Measurements from ENCODE around the gene AGRN. TPM values are rescaled to one million over a fixed set of nuclear protein-coding genes. Genes with fewer than 3 reads are reported as not detected.

AGRN gene
- total RNA-seq, 1 experiment from 2014 or later = 175 TPM

GRCh38 chr1:1053682-1054081 is 33.8 kb downstream of the AGRN start:
- no peaks in the 10 kb centered on the region for H3K9me3 Mint-ChIP-seq
- no peak overlapping the region for H4K91ac ChIP-seq (ENCODE audit: insufficient read length, low read depth, low read length)
- H3K23me2 ChIP-seq (ENCODE audit: insufficient read length, low read depth, low read length, poor library complexity, severe bottlenecking) = no peaks in the 10 kb centered on the region
- peaks cover 26% of the 10 kb centered on the region for H3K27me3 Mint-ChIP-seq (ENCODE audit: low read depth)
- peaks cover 10 to 38% (median 34%) of the 10 kb centered on the region in 3 experiments for H3K36me3 Mint-ChIP-seq (ENCODE audit: insufficient read depth in 1 of 3, low read depth in 3 of 3)
- H2BK12ac ChIP-seq (ENCODE audit: insufficient read length, low read depth, low read length) = no peak overlapping the region
- H4K8ac ChIP-seq (replicated peaks; ENCODE audit: insufficient read length, low read depth, low read length) = no peak overlapping the region
- no peaks in the 10 kb centered on the region; the same call in 1 of the 2 replicates for H3K79me2 ChIP-seq (ENCODE audit: insufficient read depth, low read length)
- no peaks in the 10 kb centered on the region for H3K9me3 ChIP-seq (ENCODE audit: control insufficient read depth, low read depth, low read length)
- H2AFZ ChIP-seq (ENCODE audit: low read length) = no peak overlapping the region
- DNase-seq = no peak
- no peak overlapping the region for H3K23ac ChIP-seq (ENCODE audit: insufficient read length, low read depth, low read length)
- H2BK20ac ChIP-seq (ENCODE audit: low read depth, low read length, poor library complexity, severe bottlenecking) = no peak overlapping the region
- no peak overlapping the region for H2BK5ac ChIP-seq (ENCODE audit: insufficient read length, low read length)
- no peak overlapping the region for H4K5ac ChIP-seq (ENCODE audit: insufficient read length, low read depth, low read length)
- no peak overlapping the region for H3K4me3 Mint-ChIP-seq
- no peak overlapping the region for H2BK120ac ChIP-seq (ENCODE audit: low read depth, low read length, poor library complexity, severe bottlenecking)
- peaks cover 4 to 7% of the 10 kb centered on the region in 2 experiments for H3K4me1 Mint-ChIP-seq
- TF ChIP-seq CTCF (conservative IDR thresholded peaks at IDR 0.05) = no peak
- H3K4ac ChIP-seq (ENCODE audit: low read depth, low read length) = no peak overlapping the region
- no peak overlapping the region for H3K27ac Mint-ChIP-seq
- no peak overlapping the region for H2AK5ac ChIP-seq (ENCODE audit: insufficient read length, low read length)
- no peak overlapping the region for H2BK15ac ChIP-seq (ENCODE audit: low read depth, low read length)
- H3K9ac ChIP-seq (ENCODE audit: extremely low read depth, insufficient read length, low read length) = no peak overlapping the region
- H3K14ac ChIP-seq (ENCODE audit: insufficient read depth, low read length) = no peak overlapping the region
- no peaks in the 10 kb centered on the region for H3K79me1 ChIP-seq (ENCODE audit: insufficient read depth, low read depth, low read length, poor library complexity, severe bottlenecking)
- H3K27ac ChIP-seq (ENCODE audit: insufficient read length, low read depth, low read length) = no peak overlapping the region
- no peak overlapping the region for H3K4me2 ChIP-seq (ENCODE audit: insufficient read depth, insufficient read length, low read length)
- H3T11ph ChIP-seq (ENCODE audit: low read length) = no peak overlapping the region
- no peaks in the 10 kb centered on the region for H3K4me1 ChIP-seq (ENCODE audit: insufficient read depth, low read length)
- WGBS (ENCODE audit: extremely low coverage, insufficient read length, low lambda C conversion rate) = no CpG with 5 or more reads among the region's 18 CpGs
- H3K18ac ChIP-seq (ENCODE audit: insufficient read length, low read depth, low read length) = no peak overlapping the region
- H3K56ac ChIP-seq (ENCODE audit: insufficient read length, low read depth, low read length) = no peak overlapping the region
- no peaks in the 10 kb centered on the region for H4K20me1 ChIP-seq (ENCODE audit: control insufficient read depth, insufficient read depth, insufficient read length)
- H3K27me3 ChIP-seq (ENCODE audit: insufficient read depth, low read length) = peaks cover 4% of the 10 kb centered on the region; the same call in 1 of the 2 replicates

Data from H9 (cell line).